ENCODE data around the gene FASTKD3.

FASTKD3 gene

GRCh38 chr5:7855611-7856010, 13.2 kb downstream of the FASTKD3 start:
- H3K4me3 ChIP-seq (ENCODE audit: low read length), result no peak overlapping the region
- no peak for TF ChIP-seq CTCF (conservative IDR thresholded peaks at IDR 0.05; ENCODE audit: low read length)
- DNase-seq (ENCODE audit: low read depth), result no peak

GRCh38 chr5:7852988-7853387, 15.8 kb downstream of the FASTKD3 start:
- H3K4me3 ChIP-seq (ENCODE audit: low read length), result no peak overlapping the region
- no peak for TF ChIP-seq CTCF (conservative IDR thresholded peaks at IDR 0.05; ENCODE audit: low read length)
- no peak for DNase-seq (ENCODE audit: low read depth)

GRCh38 chr5:7852542-7852941, 16.3 kb downstream of the FASTKD3 start:
- no peak for TF ChIP-seq CTCF (conservative IDR thresholded peaks at IDR 0.05; ENCODE audit: low read length)
- no peak overlapping the region for H3K4me3 ChIP-seq (ENCODE audit: low read length)
- DNase-seq (ENCODE audit: low read depth), result no peak

- no peak for DNase-seq (ENCODE audit: low read depth)
- no peak overlapping the region for H3K4me3 ChIP-seq (ENCODE audit: low read length)
- TF ChIP-seq CTCF (conservative IDR thresholded peaks at IDR 0.05; ENCODE audit: low read length), result no peak
These were observed 17.1 kb downstream of the FASTKD3 start for GRCh38 chr5:7851617-7852289.

GRCh38 chr5:7851240-7851592, 17.6 kb downstream of the FASTKD3 start:
- no peak for DNase-seq (ENCODE audit: low read depth)
- no peak for TF ChIP-seq CTCF (conservative IDR thresholded peaks at IDR 0.05; ENCODE audit: low read length)
- peak overlapping the region; percentile 38 for H3K4me3 ChIP-seq (ENCODE audit: low read length)

GRCh38 chr5:7850395-7851239, 18.2 kb downstream of the FASTKD3 start, which contains the start of gene CFAP90:
TSS of gene CFAP90 (minus strand) at chr5:7851133. CDS start at chr5:7851021, 112 bp downstream.
- peak; percentile 28 for TF ChIP-seq CTCF (conservative IDR thresholded peaks at IDR 0.05; ENCODE audit: low read length)
- peak within 1 kb of the TSS; percentile 38 for H3K4me3 ChIP-seq (ENCODE audit: low read length)
- DNase-seq (ENCODE audit: low read depth), result peak; percentile 20
